Neural cell (in vitro differentiated cells): ENCODE data around the gene IQCK. TPM values are rescaled to one million over a fixed set of nuclear protein-coding genes. Genes with fewer than 3 reads are reported as not detected.
"Not testable (repeated sequence)": the region's sequence is repeated elsewhere in the genome, so short reads cannot be mapped to it uniquely, and the experiment has no call there.

ENCODE experiments used
- H2AFZ ChIP-seq: fragments of 200-600, 300-800 bp; sonication (generic), shearing (Covaris generic); 2 replicates; pipeline ENCODE4 v1.6.0; 2014; ENCODE audit warnings: low read depth, mild to moderate bottlenecking, antibody characterized with exemption, low read length, moderate library complexity
- H3F3A ChIP-seq: fragments of 200-600 bp; shearing (Covaris generic); 2 replicates; pipeline ENCODE4 v1.6.1; 2016; ENCODE audit warnings: mild to moderate bottlenecking, moderate library complexity, mixed read lengths, antibody characterized with exemption, low read length; ENCODE audit not compliant: insufficient read depth, poor library complexity, severe bottlenecking
- H3K27ac ChIP-seq: fragments of 200-600, 300-800 bp; sonication (generic), shearing (Covaris generic); 2 replicates; pipeline ENCODE4 v1.5.1; 2014; ENCODE audit warnings: mild to moderate bottlenecking, low read length, moderate library complexity
- H3K27me3 ChIP-seq: fragments of 300-800, 200-600 bp; sonication (generic), shearing (Covaris generic); 2 replicates; pipeline ENCODE4 v1.6.0; 2014; ENCODE audit warnings: mild to moderate bottlenecking, low read depth, low read length, moderate library complexity; ENCODE audit not compliant: insufficient read depth
- H3K36me3 ChIP-seq: fragments of 300-800, 200-600 bp; sonication (generic), shearing (Covaris generic); 2 replicates; pipeline ENCODE4 v1.5.1; 2014; ENCODE audit warnings: mild to moderate bottlenecking, antibody characterized with exemption, low read length, moderate library complexity; ENCODE audit not compliant: insufficient read depth
- H3K4me2 ChIP-seq: fragments of 300-800, 200-600 bp; sonication (generic), shearing (Covaris generic); 2 replicates; pipeline ENCODE4 v1.6.0; 2014; ENCODE audit warnings: mild to moderate bottlenecking, low read length
- H3K4me3 ChIP-seq: fragments of 300-800, 200-600 bp; sonication (generic), shearing (Covaris generic); 2 replicates; pipeline ENCODE4 v1.5.1; 2014; ENCODE audit warnings: mild to moderate bottlenecking, low read length, moderate library complexity
- H3K79me2 ChIP-seq: fragments of 200-600 bp; shearing (Covaris generic); replicated peaks from 2 replicates; pipeline ENCODE4 v1.6.0; 2014; ENCODE audit warnings: mild to moderate bottlenecking, low read length, moderate library complexity; ENCODE audit not compliant: insufficient read depth
- H3K9ac ChIP-seq: fragments of 300-800, 200-600 bp; sonication (generic), shearing (Covaris generic); 2 replicates; pipeline ENCODE4 v1.6.1; 2016; ENCODE audit warnings: mild to moderate bottlenecking, low read length, mixed read lengths
- H3K9me2 ChIP-seq: fragments of 200-600 bp; shearing (Covaris generic); 2 replicates; pipeline ENCODE4 v1.6.1; 2016; ENCODE audit warnings: mild to moderate bottlenecking, low read length, mixed read lengths; ENCODE audit not compliant: insufficient read depth
- H3K9me3 ChIP-seq: fragments of 200-600, 300-800 bp; sonication (generic), shearing (Covaris generic); 2 replicates; pipeline ENCODE4 v1.6.1; 2016; ENCODE audit warnings: mild to moderate bottlenecking, mixed run types, low read length, moderate library complexity, mixed read lengths
- H4K20me1 ChIP-seq: fragments of 200-600 bp; shearing (Covaris generic); 2 replicates; pipeline ENCODE4 v1.6.1; 2016; ENCODE audit warnings: mild to moderate bottlenecking, mixed run types; ENCODE audit not compliant: insufficient read depth
- EP300 ChIP-seq: fragments of 450-650 bp; conservative IDR thresholded peaks from 2 replicates; pipeline ENCODE4 v1.6.1; 2014; ENCODE audit warnings: antibody characterized with exemption, mild to moderate bottlenecking, moderate library complexity; ENCODE audit not compliant: poor library complexity, severe bottlenecking
- EZH2 ChIP-seq: fragments of 200-600, 300-800 bp; shearing (Covaris generic), sonication (generic); IDR thresholded peaks from 2 replicates; pipeline ENCODE4 v1.6.1; 2014; ENCODE audit warnings: antibody characterized with exemption, low read length, borderline replicate concordance, mild to moderate bottlenecking; ENCODE audit not compliant: insufficient read depth, poor library complexity, severe bottlenecking
- MXI1 ChIP-seq: fragments of 450-650 bp; conservative IDR thresholded peaks from 2 replicates; pipeline ENCODE4 v1.6.1; 2014; ENCODE audit warnings: antibody characterized with exemption, mild to moderate bottlenecking; ENCODE audit not compliant: poor library complexity, severe bottlenecking
- POLR2AphosphoS5 ChIP-seq: IDR thresholded peaks from 2 replicates; pipeline ENCODE4 v1.6.1; 2012
- RAD21 ChIP-seq: fragments of 450-650 bp; conservative IDR thresholded peaks from 2 replicates; pipeline ENCODE4 v1.6.1; 2014; ENCODE audit warnings: antibody characterized with exemption, mild to moderate bottlenecking, moderate library complexity
- REST ChIP-seq: IDR thresholded peaks from 2 replicates; pipeline ENCODE4 v1.6.1; 2012; ENCODE audit warnings: borderline replicate concordance
- SMC3 ChIP-seq: fragments of 450-650 bp; conservative IDR thresholded peaks from 2 replicates; pipeline ENCODE4 v1.6.1; 2014; ENCODE audit warnings: antibody characterized with exemption, mild to moderate bottlenecking, moderate library complexity; ENCODE audit not compliant: poor library complexity
- TAF1 ChIP-seq: IDR thresholded peaks from 2 replicates; pipeline ENCODE4 v1.6.1; 2012; ENCODE audit warnings: low read depth
- polyA plus RNA-seq: library from polyadenylated mRNA; depleted of rRNA; stranded (reverse); fragments of >200 nt; gene quantifications from 2 replicates; pipeline ENCODE4 v1.2.3, GENCODE V29; 2014
- TF ChIP-seq, protein P1 (sequence below): fragments of 450-650 bp; IDR thresholded peaks from 2 replicates; pipeline ENCODE4 v1.5.1; 2014; ENCODE audit warnings: antibody characterized with exemption, mild to moderate bottlenecking, moderate library complexity; ENCODE audit not compliant: poor library complexity, severe bottlenecking

IQCK gene
- polyA plus RNA-seq, 1 donor from 2014 or later: 10.2 TPM

DNA sequence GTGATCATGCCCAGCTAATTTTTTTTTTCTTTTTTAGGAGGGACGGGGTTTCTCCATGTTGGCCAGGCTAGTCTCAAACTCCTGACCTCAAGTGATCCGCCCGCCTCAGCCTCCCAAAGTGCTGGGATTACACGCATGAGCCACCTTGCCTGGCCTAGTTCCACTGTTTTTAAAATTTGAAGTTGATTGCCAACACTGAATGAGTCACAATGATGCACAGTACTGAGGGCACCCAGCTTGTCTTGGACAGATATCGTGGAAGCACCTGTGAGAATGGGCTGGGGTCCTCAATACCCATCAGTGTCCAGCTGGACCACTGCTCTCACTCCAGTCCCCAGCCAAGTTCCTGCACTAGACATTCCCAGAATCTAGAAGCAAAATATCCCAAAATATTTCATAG is 2.5 kb upstream of the IQCK start:
- Histone ChIP-seq H3K27me3 (no peaks in the 10 kb centered on the region), H4K20me1 (no peaks in the 10 kb centered on the region), H3K36me3 (no peaks in the 10 kb centered on the region), H3K27ac (no peak overlapping the region), H3K9me3 (no peaks in the 10 kb centered on the region), H3K4me2 (no peak overlapping the region), H3K79me2 (peaks cover 36% of the 10 kb centered on the region), H3F3A (no peaks in the 10 kb centered on the region), H3K9ac (no peak overlapping the region), H3K4me3 (peak overlapping the region; percentile 81), H2AFZ (no peak overlapping the region), H3K9me2 (no peaks in the 10 kb centered on the region)
- TF ChIP-seq TAF1 (no peak), SMC3 (no peak), REST (no peak), EZH2 (no peak), EP300 (no peak), MXI1 (no peak), RAD21 (no peak), POLR2AphosphoS5 (no peak)
- TF ChIP-seq, protein P1, sequence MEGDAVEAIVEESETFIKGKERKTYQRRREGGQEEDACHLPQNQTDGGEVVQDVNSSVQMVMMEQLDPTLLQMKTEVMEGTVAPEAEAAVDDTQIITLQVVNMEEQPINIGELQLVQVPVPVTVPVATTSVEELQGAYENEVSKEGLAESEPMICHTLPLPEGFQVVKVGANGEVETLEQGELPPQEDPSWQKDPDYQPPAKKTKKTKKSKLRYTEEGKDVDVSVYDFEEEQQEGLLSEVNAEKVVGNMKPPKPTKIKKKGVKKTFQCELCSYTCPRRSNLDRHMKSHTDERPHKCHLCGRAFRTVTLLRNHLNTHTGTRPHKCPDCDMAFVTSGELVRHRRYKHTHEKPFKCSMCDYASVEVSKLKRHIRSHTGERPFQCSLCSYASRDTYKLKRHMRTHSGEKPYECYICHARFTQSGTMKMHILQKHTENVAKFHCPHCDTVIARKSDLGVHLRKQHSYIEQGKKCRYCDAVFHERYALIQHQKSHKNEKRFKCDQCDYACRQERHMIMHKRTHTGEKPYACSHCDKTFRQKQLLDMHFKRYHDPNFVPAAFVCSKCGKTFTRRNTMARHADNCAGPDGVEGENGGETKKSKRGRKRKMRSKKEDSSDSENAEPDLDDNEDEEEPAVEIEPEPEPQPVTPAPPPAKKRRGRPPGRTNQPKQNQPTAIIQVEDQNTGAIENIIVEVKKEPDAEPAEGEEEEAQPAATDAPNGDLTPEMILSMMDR: no peak

- Histone ChIP-seq H3K4me2 (peak overlapping the region; percentile 98), H4K20me1 (no peaks in the 10 kb centered on the region), H2AFZ (no peak overlapping the region), H3K27me3 (no peaks in the 10 kb centered on the region), H3K27ac (no peak overlapping the region), H3K79me2 (peaks cover 36% of the 10 kb centered on the region), H3K9me2 (no peaks in the 10 kb centered on the region), H3K9ac (no peak overlapping the region), H3F3A (no peaks in the 10 kb centered on the region), H3K36me3 (no peaks in the 10 kb centered on the region), H3K4me3 (peak overlapping the region; percentile 81), H3K9me3 (no peaks in the 10 kb centered on the region)
- TF ChIP-seq MXI1: no peak
- no peak for TF ChIP-seq EZH2
- TF ChIP-seq TAF1: no peak
- TF ChIP-seq, protein P1: no peak
- TF ChIP-seq POLR2AphosphoS5: no peak
- TF ChIP-seq EP300: no peak
- TF ChIP-seq SMC3: no peak
- TF ChIP-seq REST: no peak
- TF ChIP-seq RAD21: no peak
Observed at GRCh38 chr16:19716183-19716582, 1.9 kb upstream of the IQCK start.

DNA sequence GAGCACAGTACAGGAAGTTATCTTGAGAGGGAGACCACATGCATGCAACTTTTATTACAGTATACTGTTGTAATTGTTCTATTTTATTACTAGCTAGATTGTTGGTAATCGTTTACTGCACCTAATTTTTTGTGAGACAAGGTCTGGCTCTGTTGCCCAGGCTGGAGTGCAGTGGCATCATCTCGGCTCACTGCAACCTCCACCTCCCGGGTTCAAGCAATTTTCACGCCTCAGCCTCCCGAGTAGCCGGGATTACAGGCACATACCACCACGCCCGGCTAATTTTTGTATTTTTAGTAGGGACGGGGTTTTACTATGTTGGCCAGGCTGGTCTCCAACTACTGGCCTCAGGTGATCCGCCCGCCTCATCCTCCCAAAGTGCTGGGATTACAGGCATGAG is 1.3 kb upstream of the IQCK start:
- H3K4me2 ChIP-seq: peak overlapping the region; percentile 98
- H3K9me3 ChIP-seq, H3K9me2 ChIP-seq, H4K20me1 ChIP-seq, H3F3A ChIP-seq, H3K27me3 ChIP-seq, H3K27ac ChIP-seq, H3K36me3 ChIP-seq, H2AFZ ChIP-seq: not testable (repeated sequence)
- H3K79me2 ChIP-seq: peaks cover 36% of the 10 kb centered on the region
- H3K4me3 ChIP-seq: peak overlapping the region; percentile 81
- H3K9ac ChIP-seq: peak overlapping the region; percentile 73
